Chondrocyte (in vitro differentiated cells): ENCODE measurements around the gene LPCAT1. TPM values are rescaled to one million over a fixed set of nuclear protein-coding genes. Genes with fewer than 3 reads are reported as not detected.
A peak's percentile ranks its signal among the peaks of the same experiment; 100 is the strongest.

ENCODE experiments used
- DNase-seq: peaks from one replicate; pipeline ENCODE4 v3.0.0; 2021; ENCODE audit warnings: mixed read lengths, low spot score
- H3K27ac Mint-ChIP-seq: one replicate; pipeline ENCODE4 v1.8.0; 2021; ENCODE audit warnings: mild to moderate bottlenecking, moderate library complexity, mixed read lengths; ENCODE audit not compliant: unreplicated experiment
- H3K27me3 Mint-ChIP-seq: 2 replicates; pipeline ENCODE4 v1.8.0; 2021; ENCODE audit warnings: low read depth, mixed read lengths
- H3K36me3 Mint-ChIP-seq: 2 replicates; pipeline ENCODE4 v1.8.0; 2021; ENCODE audit warnings: low read depth, mixed read lengths
- H3K4me1 Mint-ChIP-seq: 2 replicates; pipeline ENCODE4 v1.8.0; 2021; ENCODE audit warnings: low read depth, mild to moderate bottlenecking, mixed read lengths
- H3K4me3 Mint-ChIP-seq: one replicate; pipeline ENCODE4 v1.8.0; 2021; ENCODE audit warnings: mild to moderate bottlenecking, moderate library complexity, mixed read lengths; ENCODE audit not compliant: unreplicated experiment
- H3K9me3 Mint-ChIP-seq: 2 replicates; pipeline ENCODE4 v1.8.0; 2021; ENCODE audit warnings: low read depth, mixed read lengths
- total RNA-seq: library from RNA; stranded (reverse); gene quantifications from 3 replicates; pipeline ENCODE4 v1.2.1, GENCODE V29; 2021
- TF ChIP-seq, protein P1 (sequence below): fragments of 200-600 bp; sonication (generic); IDR thresholded peaks from 2 replicates; pipeline ENCODE4 v1.5.0; 2021; ENCODE audit warnings: antibody characterized with exemption, mild to moderate bottlenecking, moderate library complexity

Gene LPCAT1
- total RNA-seq, 1 donor from 2014 or later: 49.4 TPM

DNA sequence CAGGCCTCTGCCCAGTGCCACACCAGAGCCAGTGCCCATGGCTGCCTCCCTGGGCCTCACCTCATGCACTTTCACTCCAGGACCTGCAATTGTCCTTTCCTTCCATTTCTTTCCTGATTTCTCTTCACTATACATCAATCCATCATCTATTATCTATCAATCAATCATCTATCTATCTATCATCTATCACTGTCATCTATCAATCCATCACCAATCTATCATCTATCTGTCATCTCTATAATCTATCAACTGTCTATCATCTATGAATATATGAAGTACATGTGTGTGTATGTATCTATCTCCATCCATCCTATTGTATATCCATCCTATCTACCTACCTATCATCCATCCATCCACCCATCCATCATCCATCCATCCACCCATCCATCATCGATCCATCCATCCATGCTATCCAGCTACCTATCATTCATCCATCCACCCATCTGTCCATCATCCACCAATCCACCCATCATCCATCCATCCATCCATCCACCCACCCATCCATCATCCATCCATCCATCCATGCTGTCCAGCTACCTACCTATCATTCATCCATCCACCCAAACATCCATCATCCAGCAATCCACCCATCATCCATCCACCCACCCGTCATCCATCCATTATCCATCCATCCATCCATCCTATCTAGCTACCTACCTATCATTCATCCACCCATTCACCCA lies 105.4 kb downstream of the LPCAT1 start:
- Mint-ChIP-seq H3K27ac (no peak overlapping the region), H3K27me3 (peaks cover 2% of the 10 kb centered on the region), H3K4me1 (peaks cover 10% of the 10 kb centered on the region), H3K9me3 (peaks cover 10% of the 10 kb centered on the region), H3K36me3 (no peaks in the 10 kb centered on the region), H3K4me3 (no peak overlapping the region)
- TF ChIP-seq, protein P1, sequence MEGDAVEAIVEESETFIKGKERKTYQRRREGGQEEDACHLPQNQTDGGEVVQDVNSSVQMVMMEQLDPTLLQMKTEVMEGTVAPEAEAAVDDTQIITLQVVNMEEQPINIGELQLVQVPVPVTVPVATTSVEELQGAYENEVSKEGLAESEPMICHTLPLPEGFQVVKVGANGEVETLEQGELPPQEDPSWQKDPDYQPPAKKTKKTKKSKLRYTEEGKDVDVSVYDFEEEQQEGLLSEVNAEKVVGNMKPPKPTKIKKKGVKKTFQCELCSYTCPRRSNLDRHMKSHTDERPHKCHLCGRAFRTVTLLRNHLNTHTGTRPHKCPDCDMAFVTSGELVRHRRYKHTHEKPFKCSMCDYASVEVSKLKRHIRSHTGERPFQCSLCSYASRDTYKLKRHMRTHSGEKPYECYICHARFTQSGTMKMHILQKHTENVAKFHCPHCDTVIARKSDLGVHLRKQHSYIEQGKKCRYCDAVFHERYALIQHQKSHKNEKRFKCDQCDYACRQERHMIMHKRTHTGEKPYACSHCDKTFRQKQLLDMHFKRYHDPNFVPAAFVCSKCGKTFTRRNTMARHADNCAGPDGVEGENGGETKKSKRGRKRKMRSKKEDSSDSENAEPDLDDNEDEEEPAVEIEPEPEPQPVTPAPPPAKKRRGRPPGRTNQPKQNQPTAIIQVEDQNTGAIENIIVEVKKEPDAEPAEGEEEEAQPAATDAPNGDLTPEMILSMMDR: no peak
- no peak for DNase-seq

DNA sequence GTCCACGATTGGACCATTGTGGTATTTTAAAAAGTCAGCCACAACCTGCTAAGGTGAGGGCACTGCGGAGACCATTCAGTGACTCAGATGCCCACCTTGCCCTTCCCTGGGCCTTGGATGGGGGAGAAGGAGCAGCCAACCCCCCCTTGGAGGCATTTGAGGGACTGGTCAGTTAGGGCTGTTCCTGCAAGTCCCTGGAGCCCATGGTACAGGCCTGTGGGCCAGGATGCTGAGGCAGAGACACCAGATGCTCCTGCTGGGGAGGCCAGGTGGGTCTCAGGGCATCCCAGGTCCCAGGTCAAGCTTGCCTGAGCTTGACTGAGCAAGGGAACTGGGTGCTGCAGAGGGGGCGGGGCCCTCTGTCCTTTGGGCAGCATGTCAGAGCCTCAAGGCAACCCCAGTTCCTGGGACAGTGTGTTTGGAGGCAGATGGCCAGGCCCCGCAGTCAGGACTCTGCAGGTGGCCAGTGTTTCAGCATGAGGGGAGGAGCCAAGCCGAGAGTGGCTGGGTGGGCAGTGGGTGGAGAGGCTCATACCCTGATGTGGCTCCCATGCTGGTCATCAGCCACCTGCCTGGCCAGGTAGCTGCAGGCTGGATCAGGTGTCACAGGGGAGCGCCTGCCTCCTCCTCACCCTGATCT lies 106.1 kb downstream of the LPCAT1 start:
- peaks cover 10% of the 10 kb centered on the region for H3K9me3 Mint-ChIP-seq
- H3K27me3 Mint-ChIP-seq: peaks cover 5% of the 10 kb centered on the region
- H3K4me3 Mint-ChIP-seq: no peak overlapping the region
- TF ChIP-seq, protein P1: no peak
- H3K4me1 Mint-ChIP-seq: peaks cover 10% of the 10 kb centered on the region
- H3K27ac Mint-ChIP-seq: no peak overlapping the region
- no peaks in the 10 kb centered on the region for H3K36me3 Mint-ChIP-seq
- DNase-seq: peak; percentile 82

DNA sequence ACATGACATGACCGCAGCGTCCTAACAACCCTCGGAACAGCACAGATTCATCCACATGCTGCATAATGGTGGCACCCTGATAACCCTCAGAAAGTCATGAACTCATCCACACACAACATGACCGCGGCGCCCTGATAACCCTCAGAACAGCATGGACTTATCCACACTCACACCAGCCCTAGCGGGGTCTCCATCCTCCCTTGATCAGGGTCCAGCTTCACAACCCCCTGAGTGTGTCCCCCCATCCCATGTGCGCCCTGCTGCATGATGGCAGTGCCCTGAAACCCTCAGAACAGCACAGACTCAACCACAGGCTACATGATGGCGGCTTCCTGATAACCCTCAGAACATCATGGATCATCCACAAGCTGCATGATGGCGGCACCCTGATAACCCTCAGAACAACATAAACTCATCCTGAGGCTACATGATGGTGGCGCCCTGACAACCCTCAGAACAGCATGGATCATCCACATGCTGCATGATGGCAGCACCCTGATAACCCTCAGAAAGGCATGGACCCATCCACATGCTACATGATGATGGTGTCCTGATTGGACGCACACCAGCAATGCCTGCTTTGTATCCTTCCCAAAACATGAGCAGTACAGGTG lies 106.8 kb downstream of the LPCAT1 start:
- DNase-seq: peak; percentile 92

DNA sequence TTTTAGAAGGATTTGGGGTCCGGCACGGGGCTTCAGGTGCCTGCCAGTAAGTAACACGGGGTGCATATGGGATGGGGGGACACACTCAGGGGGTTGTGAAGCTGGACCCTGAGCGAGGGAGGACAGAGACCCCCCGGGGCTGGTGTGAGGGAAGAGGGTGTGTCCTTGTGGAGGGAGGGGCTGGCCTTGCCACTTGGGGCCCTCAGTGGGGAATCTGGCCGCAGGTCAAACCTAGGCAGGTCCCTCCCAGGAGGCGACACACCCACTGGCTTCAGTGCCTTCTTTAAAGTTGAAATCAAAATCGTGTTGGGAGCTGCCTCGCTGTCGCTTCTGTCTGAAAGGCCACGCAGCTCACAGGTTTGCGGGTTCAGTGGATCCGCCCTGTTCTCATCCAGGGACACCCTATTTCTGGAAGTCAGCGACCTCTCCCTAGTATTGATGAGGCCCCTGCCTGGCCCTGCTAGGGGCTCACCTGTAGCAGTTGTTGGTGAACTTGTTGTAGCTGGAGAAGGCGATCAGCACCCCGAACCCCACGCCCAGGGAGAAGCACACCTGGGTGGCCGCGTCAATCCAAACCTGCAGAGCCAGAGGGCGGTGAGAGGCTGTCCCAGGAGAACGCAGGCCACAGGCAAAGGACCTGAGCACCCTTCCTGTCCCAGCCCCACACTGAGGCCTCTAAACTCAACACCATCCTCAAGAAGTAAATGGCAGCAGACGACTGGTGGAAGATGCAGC lies 108.0 kb downstream of the LPCAT1 start:
- no peaks in the 10 kb centered on the region for H3K36me3 Mint-ChIP-seq
- TF ChIP-seq, protein P1: no peak
- no peak overlapping the region for H3K27ac Mint-ChIP-seq
- no peak overlapping the region for H3K4me3 Mint-ChIP-seq
- peaks cover 13% of the 10 kb centered on the region for H3K27me3 Mint-ChIP-seq
- peak; percentile 78 for DNase-seq
- H3K4me1 Mint-ChIP-seq: peaks cover 8% of the 10 kb centered on the region
- H3K9me3 Mint-ChIP-seq: peaks cover 10% of the 10 kb centered on the region

More for the DNA sequence above, 106.8 kb downstream of the LPCAT1 start:
- TF ChIP-seq, protein P1: no peak
- H3K4me3 Mint-ChIP-seq: no peak overlapping the region
- H3K4me1 Mint-ChIP-seq: peaks cover 10% of the 10 kb centered on the region
- peaks cover 9% of the 10 kb centered on the region for H3K27me3 Mint-ChIP-seq
- no peak overlapping the region for H3K27ac Mint-ChIP-seq
- no peaks in the 10 kb centered on the region for H3K36me3 Mint-ChIP-seq
- peaks cover 10% of the 10 kb centered on the region for H3K9me3 Mint-ChIP-seq

DNA sequence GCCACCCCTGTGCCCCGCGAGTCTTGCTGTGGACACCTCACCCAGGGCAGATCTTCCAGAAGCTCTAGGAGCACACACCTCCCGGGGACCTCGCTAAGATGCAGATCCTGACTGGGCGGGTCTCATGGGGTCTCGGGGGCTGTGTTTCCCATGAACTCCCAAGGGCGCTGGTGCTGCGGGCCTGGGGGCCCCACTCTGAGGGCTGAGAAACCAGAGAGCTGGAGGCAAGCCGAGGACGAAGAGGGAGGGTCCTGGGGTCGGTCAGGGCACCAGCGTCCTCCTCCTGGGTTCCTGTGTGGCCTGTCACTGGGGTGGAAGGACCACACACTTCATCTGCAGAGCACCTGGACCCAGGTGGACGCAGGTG lies 108.7 kb downstream of the LPCAT1 start:
- peaks cover under 1% of the 10 kb centered on the region for H3K4me1 Mint-ChIP-seq
- DNase-seq: peak; percentile 51
- no peak overlapping the region for H3K27ac Mint-ChIP-seq
- TF ChIP-seq, protein P1: no peak
- H3K27me3 Mint-ChIP-seq: peaks cover 15% of the 10 kb centered on the region
- H3K9me3 Mint-ChIP-seq: peaks cover 10% of the 10 kb centered on the region
- no peak overlapping the region for H3K4me3 Mint-ChIP-seq
- H3K36me3 Mint-ChIP-seq: no peaks in the 10 kb centered on the region
